ENCODE measurements around the gene ABCG5. TPM values are rescaled to one million over a fixed set of nuclear protein-coding genes. Genes with fewer than 3 reads are reported as not detected.

Gene ABCG5
- total and polyA plus RNA-seq, 2 experiments from 2014 or later: 0.08 TPM; not detected in 1

GRCh38 chr2:43773876-43774613, 64.6 kb downstream of the ABCG5 start, which contains the start of gene DYNC2LI1:
Gene DYNC2LI1, plus strand, starts transcription at chr2:43774039. Its CDS starts 100 bp downstream, at chr2:43774139.
- H3K9me2 ChIP-seq (ENCODE audit: insufficient read depth): no peaks in the 10 kb centered on the region
- Mint-ChIP-seq H3K4me3 (peak within 1 kb of the TSS; percentile 96), H3K27me3 (ENCODE audit: insufficient read depth, low read depth, poor library complexity) (no peaks in the 10 kb centered on the region)

More at GRCh38 chr2:43773876-43774613, 64.6 kb downstream of the ABCG5 start, which contains the start of gene DYNC2LI1:
- Mint-ChIP-seq H3K27ac (peak within 1 kb of the TSS; percentile 98), H3K36me3 (ENCODE audit: low read depth) (no peaks in the 10 kb centered on the region), H3K9me3 (no peaks in the 10 kb centered on the region), H3K4me1 (peaks cover 7% of the 10 kb centered on the region; the same call in 2 of the 3 replicates)
- H3F3A ChIP-seq (replicated peaks; ENCODE audit: low read depth): no peaks in the 10 kb centered on the region
- H2AFZ ChIP-seq: peak within 1 kb of the TSS; percentile 85
- H3K4me3 ChIP-seq: peak within 1 kb of the TSS; percentile 66
- ATAC-seq (peak; percentile 99), DNase-seq (ENCODE audit: low spot score) (peak; percentile 97)
- TF ChIP-seq CTCF (conservative IDR thresholded peaks at IDR 0.05; ENCODE audit: low read depth in 2 of 2): no peak
- TF ChIP-seq CREB1 (CRISPR knock-in tag; IDR thresholded peaks at IDR 0.05; ENCODE audit: low read depth): peak; percentile 95
- no peak for TF ChIP-seq ZNF114 (CRISPR knock-in tag; IDR thresholded peaks at IDR 0.05)
- no peak for TF ChIP-seq REST (IDR thresholded peaks at IDR 0.05; ENCODE audit: unreplicated experiment)
- peak; percentile 90 for TF ChIP-seq ETS1 (IDR thresholded peaks at IDR 0.05)
- TF ChIP-seq POLR2AphosphoS5 (IDR thresholded peaks at IDR 0.05; ENCODE audit: low read depth): peak; percentile 66
- no peak for TF ChIP-seq ZNF331 (CRISPR knock-in tag; IDR thresholded peaks at IDR 0.05; ENCODE audit: low read depth)
- H4K20me1 ChIP-seq (replicated peaks; ENCODE audit: insufficient read depth): no peaks in the 10 kb centered on the region
- H3K27ac ChIP-seq (ENCODE audit: low read depth): 0 out of 2 replicates have a peak within 1 kb of the TSS, but pooled peaks have one; percentile 39
- no peaks in the 10 kb centered on the region for H3K36me3 ChIP-seq (ENCODE audit: insufficient read depth)
- H3K79me2 ChIP-seq (replicated peaks; ENCODE audit: insufficient read depth): no peaks in the 10 kb centered on the region
- H3K4me2 ChIP-seq: peak within 1 kb of the TSS; percentile 85
- H3K4me1 ChIP-seq (ENCODE audit: insufficient read depth): peaks cover 4% of the 10 kb centered on the region
- H3K27me3 ChIP-seq (ENCODE audit: insufficient read depth): no peaks in the 10 kb centered on the region
